OCI-LY7 (cell line): ENCODE measurements around the gene ULK3. TPM values are rescaled to one million over a fixed set of nuclear protein-coding genes. Genes with fewer than 3 reads are reported as not detected.

ENCODE experiments used
- BruUV-seq: library from RNA; stranded (reverse); fragments of 400-500 nt; replicated peaks from 2 replicates; lab custom pipeline; 2021; lab: Mats Ljungman, UMichigan
- CTCF ChIA-PET: fragments of 300-600 bp; sonication (Branson Sonifier 250); formaldehyde crosslinking; loops from one replicate; lab custom pipeline; 2022; ENCODE audit warnings: antibody characterized with exemption; ENCODE audit not compliant: unreplicated experiment; lab: Charles Lee
- POLR2A ChIA-PET: fragments of 300-600 bp; sonication (Branson Sonifier 250); formaldehyde crosslinking; loops from one replicate; lab custom pipeline; 2022; ENCODE audit warnings: antibody characterized with exemption; lab: Charles Lee
- DNase-seq: peaks from one replicate; pipeline ENCODE4 v3.0.0-alpha.2; 2015; ENCODE audit warnings: low spot score
- H2AFZ ChIP-seq: fragments of 200-600 bp; sonication (generic), shearing (Covaris generic); 2 replicates; pipeline ENCODE4 v1.6.1; 2014; ENCODE audit warnings: mild to moderate bottlenecking, antibody characterized with exemption, low read length, moderate library complexity
- H3K27ac ChIP-seq: fragments of 200-600 bp; sonication (generic); 2 replicates; pipeline ENCODE4 v1.5.1; 2014; ENCODE audit warnings: mixed run types, low read depth, mild to moderate bottlenecking, moderate library complexity, low read length, inconsistent platforms; ENCODE audit not compliant: poor library complexity, severe bottlenecking
- H3K36me3 ChIP-seq: fragments of 200-600 bp; sonication (generic); 2 replicates; pipeline ENCODE4 v1.6.1; 2014; ENCODE audit warnings: mild to moderate bottlenecking, antibody characterized with exemption, low read length, moderate library complexity, mixed read lengths; ENCODE audit not compliant: insufficient read depth
- H3K4me1 ChIP-seq: fragments of 200-600 bp; sonication (generic); 2 replicates; pipeline ENCODE4 v1.5.1; 2014; ENCODE audit warnings: mild to moderate bottlenecking, low read length; ENCODE audit not compliant: insufficient read depth, poor library complexity, severe bottlenecking
- H3K4me2 ChIP-seq: fragments of 200-600 bp; sonication (generic); 2 replicates; pipeline ENCODE4 v1.6.1; 2014; ENCODE audit warnings: mild to moderate bottlenecking, low read length
- H3K4me3 ChIP-seq: fragments of 200-600 bp; sonication (generic); 2 replicates; pipeline ENCODE4 v1.5.1; 2014; ENCODE audit warnings: mild to moderate bottlenecking, low read depth, low read length; ENCODE audit not compliant: poor library complexity, severe bottlenecking
- H3K79me2 ChIP-seq: fragments of 200-600 bp; sonication (generic); 2 replicates; pipeline ENCODE4 v1.6.1; 2016; ENCODE audit warnings: low read depth, mild to moderate bottlenecking, low read length, moderate library complexity, mixed read lengths; ENCODE audit not compliant: insufficient read depth
- H3K9me2 ChIP-seq: fragments of 200-600 bp; sonication (generic); 2 replicates; pipeline ENCODE4 v1.6.1; 2016; ENCODE audit warnings: mild to moderate bottlenecking, low read length, mixed read lengths; ENCODE audit not compliant: insufficient read depth
- H3K9me3 ChIP-seq: fragments of 200-600 bp; sonication (generic); 2 replicates; pipeline ENCODE4 v1.6.1; 2014; ENCODE audit warnings: mild to moderate bottlenecking, mixed run types, low read length, mixed read lengths
- H4K20me1 ChIP-seq: fragments of 200-600 bp; sonication (generic); 2 replicates; pipeline ENCODE4 v1.6.1; 2014; ENCODE audit warnings: mild to moderate bottlenecking, antibody characterized with exemption, low read length, moderate library complexity, mixed read lengths; ENCODE audit not compliant: insufficient read depth
- EZH2phosphoT487 ChIP-seq: fragments of 200-600 bp; sonication (generic); IDR thresholded peaks from 2 replicates; pipeline ENCODE4 v1.6.1; 2018; ENCODE audit warnings: low read depth, borderline replicate concordance, mild to moderate bottlenecking, mixed run types, antibody characterized with exemption, low read length, moderate library complexity, mixed read lengths
- intact Hi-C: fragments of 100-400 bp; cut with micrococcal nuclease; formaldehyde crosslinking; loops from one replicate; pipeline ENCODE4 v1.10.0; 2022; ENCODE audit not compliant: unreplicated experiment
- total RNA-seq, 2 experiments: library from RNA; depleted of rRNA in 1 of 2; stranded (reverse); fragments of >200 nt in 1 of 2; shearing (Covaris generic) in 1 of 2; gene quantifications; 2 replicates each; pipeline ENCODE4 v1.2.3, GENCODE V29; 2014 to 2022
- TF ChIP-seq, protein P1 (sequence below): fragments of 200-600 bp; sonication (generic); conservative IDR thresholded peaks from 2 replicates; pipeline ENCODE4 v1.5.1; 2014; ENCODE audit warnings: mild to moderate bottlenecking, antibody characterized with exemption, low read length, moderate library complexity, mixed read lengths

ULK3 gene
- total RNA-seq, 2 experiments from 2014 or later = 31.7 to 46.4 TPM

DNA sequence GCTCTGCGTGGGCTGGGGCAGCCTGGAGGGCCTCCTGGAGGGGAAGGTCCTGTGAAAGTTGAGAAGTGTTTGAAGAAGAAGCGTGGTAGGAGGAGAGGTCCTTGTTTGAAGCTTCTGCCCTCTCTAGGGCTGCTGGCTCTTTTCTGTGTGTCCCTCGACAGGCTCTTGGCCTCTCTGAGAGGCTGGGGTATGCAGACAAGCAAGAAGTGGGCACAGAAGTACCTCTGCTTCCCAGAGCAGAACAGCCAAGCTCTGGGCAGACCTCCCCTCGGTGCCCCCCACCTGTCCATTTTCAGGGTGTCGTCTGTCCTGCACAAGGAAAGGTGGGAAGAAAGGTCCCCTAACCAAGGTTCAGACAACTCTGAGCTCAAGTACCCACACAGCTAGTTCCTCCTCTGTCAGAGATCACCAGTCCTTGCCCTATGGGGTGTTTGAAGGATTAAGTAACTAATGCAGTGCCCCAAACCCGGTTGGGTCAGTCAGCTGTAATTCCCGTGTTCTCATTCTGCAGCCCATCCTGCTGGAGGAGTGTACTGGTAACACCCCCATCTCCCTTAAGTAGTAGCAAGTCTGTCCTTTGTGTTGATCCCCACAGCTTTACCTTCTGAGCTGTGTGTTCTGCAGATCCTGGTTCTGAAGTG, 54.8 kb downstream of the ULK3 start:
- peak; percentile 54 for DNase-seq
- ChIA-PET CTCF (interaction anchor here (0.5 to 2.1 kb wide), 7 partner anchors 9 to 415 kb away, joined by 3 to 40 read pairs (median 5); no protein-coding TSS in a partner anchor), POLR2A (interaction anchor here (0.8 to 11.8 kb wide), 5 partner anchors 9 to 83 kb away, joined by 3 to 221 read pairs (median 9); partner anchors contain the start of gene CSK)
- Histone ChIP-seq H3K27ac (peak overlapping the region; percentile 99), H2AFZ (no peak overlapping the region), H3K36me3 (peaks cover 80% of the 10 kb centered on the region), H3K4me2 (peak overlapping the region; percentile 92), H3K9me2 (no peaks in the 10 kb centered on the region), H3K4me3 (peak overlapping the region; percentile 97), H3K79me2 (peaks cover 94% of the 10 kb centered on the region), H3K9me3 (no peaks in the 10 kb centered on the region), H4K20me1 (peaks cover 26% of the 10 kb centered on the region; the same call in 1 of the 2 replicates), H3K4me1 (peaks cover 93% of the 10 kb centered on the region)
- TF ChIP-seq, protein P1, sequence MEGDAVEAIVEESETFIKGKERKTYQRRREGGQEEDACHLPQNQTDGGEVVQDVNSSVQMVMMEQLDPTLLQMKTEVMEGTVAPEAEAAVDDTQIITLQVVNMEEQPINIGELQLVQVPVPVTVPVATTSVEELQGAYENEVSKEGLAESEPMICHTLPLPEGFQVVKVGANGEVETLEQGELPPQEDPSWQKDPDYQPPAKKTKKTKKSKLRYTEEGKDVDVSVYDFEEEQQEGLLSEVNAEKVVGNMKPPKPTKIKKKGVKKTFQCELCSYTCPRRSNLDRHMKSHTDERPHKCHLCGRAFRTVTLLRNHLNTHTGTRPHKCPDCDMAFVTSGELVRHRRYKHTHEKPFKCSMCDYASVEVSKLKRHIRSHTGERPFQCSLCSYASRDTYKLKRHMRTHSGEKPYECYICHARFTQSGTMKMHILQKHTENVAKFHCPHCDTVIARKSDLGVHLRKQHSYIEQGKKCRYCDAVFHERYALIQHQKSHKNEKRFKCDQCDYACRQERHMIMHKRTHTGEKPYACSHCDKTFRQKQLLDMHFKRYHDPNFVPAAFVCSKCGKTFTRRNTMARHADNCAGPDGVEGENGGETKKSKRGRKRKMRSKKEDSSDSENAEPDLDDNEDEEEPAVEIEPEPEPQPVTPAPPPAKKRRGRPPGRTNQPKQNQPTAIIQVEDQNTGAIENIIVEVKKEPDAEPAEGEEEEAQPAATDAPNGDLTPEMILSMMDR = 0 out of 2 replicates have a peak, but pooled peaks have one; percentile 4
- TF ChIP-seq EZH2phosphoT487 = no peak
- intact Hi-C loops = loop anchor here (5.0 kb wide), 2 partner anchors 219 to 664 kb away; partner anchors contain the start of gene SIN3A
- TSS peak; percentile 96 for BruUV-seq

DNA sequence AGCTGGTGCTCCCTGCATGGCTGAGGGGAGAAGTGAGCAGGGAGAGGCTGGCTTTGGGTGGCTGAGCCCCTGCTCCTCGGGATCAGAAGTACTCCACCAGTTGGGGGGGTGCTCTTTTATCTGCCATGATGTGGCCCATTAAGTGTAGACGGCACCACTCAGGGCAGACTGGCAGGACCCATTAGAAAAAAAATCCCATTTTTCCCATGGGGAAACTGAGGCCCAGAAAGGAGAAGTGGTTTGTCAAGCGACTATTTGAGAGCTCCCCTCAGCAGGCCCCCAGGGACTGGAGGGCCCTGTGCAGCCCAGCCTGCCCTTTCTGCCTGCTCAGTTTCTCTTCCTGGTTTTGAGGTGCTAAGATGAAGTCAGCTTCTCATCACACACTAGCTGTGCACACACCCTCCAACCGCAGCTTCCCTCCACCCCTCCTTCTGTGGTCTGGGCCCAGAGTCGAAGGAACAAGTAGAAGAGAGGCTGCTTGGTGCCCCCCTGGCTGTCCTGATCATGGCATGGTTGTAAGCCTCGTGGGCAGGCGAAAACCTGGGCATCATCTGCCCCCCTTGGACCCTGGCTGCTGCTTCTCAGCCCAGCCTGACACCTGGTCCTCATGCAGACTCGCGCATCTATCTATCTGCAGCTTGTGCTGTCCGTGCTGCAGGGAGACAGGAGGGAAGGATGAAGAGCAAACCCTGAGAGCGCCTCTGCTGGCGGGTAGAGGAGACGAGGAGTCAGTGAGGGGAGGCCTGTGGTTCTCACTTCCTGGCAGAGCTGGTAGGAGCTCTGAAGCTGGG, 55.5 kb downstream of the ULK3 start:
- TF ChIP-seq, protein P1 = peak; percentile 91
- no peak for TF ChIP-seq EZH2phosphoT487
- peaks cover 80% of the 10 kb centered on the region for H3K36me3 ChIP-seq
- DNase-seq = peak; percentile 97
- H3K9me3 ChIP-seq = no peaks in the 10 kb centered on the region
- ChIA-PET CTCF (interaction anchor here (0.5 to 2.1 kb wide), 10 partner anchors 9 to 416 kb away, joined by 3 to 40 read pairs (median 5); no protein-coding TSS in a partner anchor), POLR2A (interaction anchor here (0.8 to 11.8 kb wide), 6 partner anchors 9 to 83 kb away, joined by 3 to 221 read pairs (median 6); partner anchors contain the start of gene CSK)
- intact Hi-C loops = loop anchor here (1.0 to 5.0 kb wide), 3 partner anchors 10 to 665 kb away; partner anchors contain the start of gene SIN3A
- peaks cover 86% of the 10 kb centered on the region for H3K4me1 ChIP-seq
- H3K27ac ChIP-seq = peak overlapping the region; percentile 99
- BruUV-seq = no TSS peak
- H3K4me3 ChIP-seq = peak overlapping the region; percentile 97
- peaks cover 19% of the 10 kb centered on the region; the same call in 1 of the 2 replicates for H4K20me1 ChIP-seq
- H3K79me2 ChIP-seq = peaks cover 94% of the 10 kb centered on the region
- peak overlapping the region; percentile 92 for H3K4me2 ChIP-seq
- H3K9me2 ChIP-seq = no peaks in the 10 kb centered on the region
- H2AFZ ChIP-seq = no peak overlapping the region
